B cell (primary cell): ENCODE results near the gene COL9A3. TPM values are rescaled to one million over a fixed set of nuclear protein-coding genes. Genes with fewer than 3 reads are reported as not detected.

Experiments used
- ATAC-seq: fragments of 200-7000 bp; cut with Tn5 transposase; one replicate; pipeline ENCODE4 v1.10.0; 2021; ENCODE audit warnings: low read depth, mild to moderate bottlenecking, moderate number of reproducible peaks, moderate library complexity
- CTCF ChIA-PET: fragments of 350-600 bp; sonication (Branson Sonifier 250); formaldehyde crosslinking; loops from one replicate; lab custom pipeline; 2021; ENCODE audit warnings: antibody characterized with exemption, inconsistent platforms; lab: Charles Lee
- POLR2A ChIA-PET: fragments of 350-600 bp; sonication (Branson Sonifier 250); formaldehyde crosslinking; loops from one replicate; lab custom pipeline; 2021; ENCODE audit warnings: antibody characterized with exemption; lab: Charles Lee
- DNase-seq: peaks from one replicate; pipeline ENCODE4 v3.0.0; 2013
- H2AFZ ChIP-seq: 2 replicates; pipeline ENCODE4 v1.6.1; 2012; ENCODE audit warnings: mild to moderate bottlenecking, low read depth, low read length; ENCODE audit not compliant: insufficient read depth, poor library complexity, severe bottlenecking
- H3K27ac ChIP-seq, 2 donors: 1 replicate in 1 of 2; 2 replicates in 1 of 2; pipeline ENCODE4 v1.5.1; 2012 to 2013; ENCODE audit warnings: low read length in 2 of 2, mild to moderate bottlenecking in 2 of 2, moderate library complexity in 1 of 2
- H3K27me3 ChIP-seq, 4 experiments: fragments of 200-600 bp in 1 of 4; sonication (generic) in 1 of 4; replicated peaks in 1 of 4; 1 replicate in 2 of 4; 2 replicates in 2 of 4; pipeline versions ENCODE4 v1.6.1 to v1.7.0; 2013 to 2016; ENCODE audit warnings: low read length in 3 of 4, mild to moderate bottlenecking in 2 of 4, mixed read lengths in 1 of 4, moderate library complexity in 1 of 4; ENCODE audit not compliant: insufficient read depth in 4 of 4, control insufficient read depth in 3 of 4; ENCODE audit errors: control extremely low read depth in 1 of 4
- H3K36me3 ChIP-seq, 2 experiments: replicated peaks in 1 of 2; 1 replicate in 1 of 2; 2 replicates in 1 of 2; pipeline versions ENCODE4 v1.6.1 to v1.7.1; 2013; ENCODE audit warnings: low read length in 1 of 2; ENCODE audit not compliant: insufficient read depth in 2 of 2, control insufficient read depth in 1 of 2; ENCODE audit errors: control extremely low read depth in 1 of 2, extremely low read depth in 1 of 2
- H3K4me1 ChIP-seq, 2 donors: fragments of 200-600 bp in 1 of 2; sonication (generic) in 1 of 2; 1 replicate in 1 of 2; 2 replicates in 1 of 2; pipeline versions ENCODE4 v1.5.1 to v1.6.1; 2013 to 2017; ENCODE audit warnings: low read length in 2 of 2; ENCODE audit not compliant: control insufficient read depth in 2 of 2, insufficient read depth in 2 of 2
- H3K4me2 ChIP-seq: replicated peaks from 2 replicates; pipeline ENCODE3; 2012; ENCODE audit warnings: mild to moderate bottlenecking, low read depth, low read length; ENCODE audit not compliant: poor library complexity, severe bottlenecking
- H3K4me3 ChIP-seq, 5 experiments: fragments of 200-600 bp in 1 of 5; sonication (generic) in 1 of 5; 1 replicate in 3 of 5; 2 replicates in 2 of 5; pipeline versions ENCODE4 v1.5.1 to v1.7.0; 2011 to 2016; ENCODE audit warnings: low read length in 4 of 5, mild to moderate bottlenecking in 4 of 5, low read depth in 2 of 5, control low read depth in 1 of 5, moderate library complexity in 1 of 5; ENCODE audit not compliant: insufficient read depth in 1 of 5; ENCODE audit errors: control extremely low read depth in 1 of 5, extremely low read depth in 1 of 5
- H3K79me2 ChIP-seq: fragments of 200-600 bp; sonication (generic); one replicate; pipeline ENCODE4 v1.6.0; 2016; ENCODE audit warnings: low read length; ENCODE audit not compliant: control insufficient read depth, insufficient read depth
- H3K9ac ChIP-seq: fragments of 200-600 bp; sonication (generic); 2 replicates; pipeline ENCODE4 v1.6.1; 2017; ENCODE audit warnings: mild to moderate bottlenecking, low read length, moderate library complexity
- H3K9me3 ChIP-seq, 3 donors: one replicate each; pipeline versions ENCODE4 v1.6.1 to v1.7.1; 2013; ENCODE audit warnings: low read length in 2 of 3; ENCODE audit not compliant: control insufficient read depth in 2 of 3, insufficient read depth in 1 of 3; ENCODE audit errors: control extremely low read depth in 1 of 3
- H4K20me1 ChIP-seq: 2 replicates; pipeline ENCODE4 v1.6.0; 2012; ENCODE audit warnings: mild to moderate bottlenecking, low read length; ENCODE audit not compliant: insufficient read depth, control insufficient read depth, poor library complexity, severe bottlenecking
- H3K27ac Mint-ChIP-seq: one replicate; pipeline ENCODE4 v1.8.0; 2021; ENCODE audit warnings: mixed read lengths
- H3K27me3 Mint-ChIP-seq: one replicate; pipeline ENCODE4 v1.8.0; 2021; ENCODE audit warnings: mixed read lengths
- H3K4me1 Mint-ChIP-seq: one replicate; pipeline ENCODE4 v1.8.0; 2021; ENCODE audit warnings: mixed read lengths
- H3K4me3 Mint-ChIP-seq: one replicate; pipeline ENCODE4 v1.8.0; 2021; ENCODE audit warnings: mixed read lengths
- H3K9me3 Mint-ChIP-seq: one replicate; pipeline ENCODE4 v1.8.0; 2022; ENCODE audit warnings: mixed read lengths; ENCODE audit not compliant: insufficient read depth
- CTCF ChIP-seq: fragments of 200-600 bp; IDR thresholded peaks from one replicate; pipeline ENCODE4 v1.8.0; 2022; ENCODE audit warnings: antibody characterized with exemption, mild to moderate bottlenecking
- EZH2 ChIP-seq: IDR thresholded peaks from 2 replicates; pipeline ENCODE4 v1.6.1; 2012; ENCODE audit warnings: borderline replicate concordance, low read depth, mild to moderate bottlenecking, moderate library complexity, low read length; ENCODE audit not compliant: insufficient read depth, poor library complexity, severe bottlenecking
- WGBS: methylation state at CpG from one replicate; pipeline ENCODE4 v1.1.5; 2013; ENCODE audit warnings: missing lambda C conversion rate; ENCODE audit not compliant: insufficient coverage; 5-methylcytosine and 5-hydroxymethylcytosine counted together
- intact Hi-C: fragments of 100-400 bp; cut with micrococcal nuclease; formaldehyde crosslinking; loops from one replicate; pipeline ENCODE4 v1.10.0; 2022
- polyA plus RNA-seq: library from polyadenylated mRNA; depleted of rRNA; stranded (reverse); fragments of >200 nt; gene quantifications from 2 replicates; pipeline ENCODE4 v1.2.3, GENCODE V29; 2012
- total RNA-seq, 2 donors: library from RNA; stranded (reverse); fragments of 120-200 nt in 1 of 2; gene quantifications; 1 replicate in 1 of 2; 2 replicates in 1 of 2; pipeline versions ENCODE4 v1.2.3 to v1.2.4, GENCODE V29; 2013 to 2022

COL9A3 gene
- total and polyA plus RNA-seq, 2 donors (not counting 1 experiment from before 2014, with no cell fraction given): 10.7 to 96.3 TPM

- ChIA-PET CTCF (no interaction called here), POLR2A (no interaction called here)
- no peaks in the 10 kb centered on the region for H4K20me1 ChIP-seq
- peak overlapping the region; percentile 82 for H3K4me2 ChIP-seq
- no peaks in the 10 kb centered on the region for H3K79me2 ChIP-seq
- no peaks in the 10 kb centered on the region for H3K27me3 ChIP-seq
- H3K4me3 ChIP-seq: no peak overlapping the region
- no peaks in the 10 kb centered on the region for H3K27me3 Mint-ChIP-seq
- DNase-seq: peak; percentile 16
- TF ChIP-seq CTCF (no peak), EZH2 (no peak)
- no peak overlapping the region for H2AFZ ChIP-seq
- no peak overlapping the region for H3K9ac ChIP-seq
- no peak overlapping the region for H3K27ac Mint-ChIP-seq
- H3K4me1 Mint-ChIP-seq: peaks cover 26% of the 10 kb centered on the region
- no peaks in the 10 kb centered on the region for H3K9me3 Mint-ChIP-seq
- H3K36me3 ChIP-seq: no peaks in the 10 kb centered on the region
- no peak for ATAC-seq
- no peak overlapping the region for H3K4me3 Mint-ChIP-seq
- WGBS: 94% methylated on average over 22 of the region's 22 CpGs
- no peaks in the 10 kb centered on the region for H3K9me3 ChIP-seq
- peaks cover 29 to 33% of the 10 kb centered on the region in 2 donors for H3K4me1 ChIP-seq
- no peak overlapping the region for H3K27ac ChIP-seq
- intact Hi-C loops: no loop called here
Observed at GRCh38 chr20:62830821-62831220, 14.0 kb downstream of the COL9A3 start.

- H3K4me1 Mint-ChIP-seq: peaks cover 24% of the 10 kb centered on the region
- H3K79me2 ChIP-seq: no peaks in the 10 kb centered on the region
- ChIA-PET CTCF (interaction anchor here (0.8 to 1.9 kb wide), 4 partner anchors 8 to 37 kb away, joined by 3 to 10 read pairs (median 4); no protein-coding TSS in a partner anchor), POLR2A (interaction anchor here (0.5 kb wide), 1 partner anchor 9 kb away, joined by 3 read pairs; no protein-coding TSS in a partner anchor)
- no peak overlapping the region for H3K4me3 ChIP-seq
- H3K36me3 ChIP-seq: no peaks in the 10 kb centered on the region
- no peak for TF ChIP-seq EZH2
- no peak for TF ChIP-seq CTCF
- H3K9ac ChIP-seq: no peak overlapping the region
- DNase-seq: no peak
- H3K27me3 Mint-ChIP-seq: no peaks in the 10 kb centered on the region
- H3K27me3 ChIP-seq: no peaks in the 10 kb centered on the region
- H2AFZ ChIP-seq: no peak overlapping the region
- intact Hi-C loops: no loop called here
- H3K4me1 ChIP-seq: peaks cover 23 to 28% of the 10 kb centered on the region in 2 donors
- H3K27ac ChIP-seq: no peak overlapping the region
- H3K4me3 Mint-ChIP-seq: peak overlapping the region; percentile 24
- no peaks in the 10 kb centered on the region for H3K9me3 ChIP-seq
- no peaks in the 10 kb centered on the region for H3K9me3 Mint-ChIP-seq
- H4K20me1 ChIP-seq: no peaks in the 10 kb centered on the region
- peak overlapping the region; percentile 59 for H3K27ac Mint-ChIP-seq
- ATAC-seq: no peak
- WGBS: 93% methylated on average over 9 of the region's 10 CpGs
- peak overlapping the region; percentile 82 for H3K4me2 ChIP-seq
Observed at GRCh38 chr20:62831361-62831788, 14.5 kb downstream of the COL9A3 start.
